Endodermal cell (in vitro differentiated cells): Measurements from ENCODE around the gene CDC20B. TPM values are rescaled to one million over a fixed set of nuclear protein-coding genes. Genes with fewer than 3 reads are reported as not detected.

ENCODE experiments used
- DNase-seq: peaks from one replicate; pipeline ENCODE4 v3.0.0-alpha.2; 2017
- H3K27ac ChIP-seq: 2 replicates; pipeline ENCODE4 v1.5.1; 2013; ENCODE audit warnings: mild to moderate bottlenecking, low read depth, low read length, moderate library complexity
- H3K27me3 ChIP-seq: 2 replicates; pipeline ENCODE4 v1.6.1; 2013; ENCODE audit warnings: mild to moderate bottlenecking, low read length, moderate library complexity; ENCODE audit not compliant: insufficient read depth, control insufficient read depth, poor library complexity, severe bottlenecking
- H3K36me3 ChIP-seq: 2 replicates; pipeline ENCODE4 v1.7.0; 2013; ENCODE audit warnings: mild to moderate bottlenecking, low read length, moderate library complexity; ENCODE audit not compliant: control insufficient read depth, insufficient read depth
- H3K4me1 ChIP-seq: one replicate; pipeline ENCODE4 v1.7.0; 2013; ENCODE audit warnings: low read length; ENCODE audit not compliant: control insufficient read depth, insufficient read depth
- H3K4me3 ChIP-seq: 2 replicates; pipeline ENCODE4 v1.5.1; 2013; ENCODE audit warnings: mild to moderate bottlenecking, low read length, moderate library complexity
- H3K9ac ChIP-seq: 2 replicates; pipeline ENCODE4 v1.6.1; 2013; ENCODE audit warnings: mild to moderate bottlenecking, low read length, moderate library complexity; ENCODE audit not compliant: poor library complexity, severe bottlenecking; ENCODE audit errors: extremely low read depth
- H3K9me3 ChIP-seq: 2 replicates; pipeline ENCODE4 v1.6.1; 2013; ENCODE audit warnings: mild to moderate bottlenecking, low read length, moderate library complexity; ENCODE audit not compliant: control insufficient read depth
- H3K27ac Mint-ChIP-seq: 2 replicates; pipeline ENCODE4 v1.8.0; 2020; ENCODE audit warnings: mixed read lengths
- H3K27me3 Mint-ChIP-seq: 2 replicates; pipeline ENCODE4 v1.8.0; 2021; ENCODE audit warnings: mild to moderate bottlenecking, mixed read lengths; ENCODE audit not compliant: insufficient read depth
- H3K36me3 Mint-ChIP-seq: 2 replicates; pipeline ENCODE4 v1.8.0; 2020; ENCODE audit warnings: low read depth, mixed read lengths
- H3K4me1 Mint-ChIP-seq: 2 replicates; pipeline ENCODE4 v1.8.0; 2020; ENCODE audit warnings: mixed read lengths
- H3K4me3 Mint-ChIP-seq: 2 replicates; pipeline ENCODE4 v1.8.0; 2020; ENCODE audit warnings: mild to moderate bottlenecking, moderate library complexity, mixed read lengths
- H3K9me3 Mint-ChIP-seq: 2 replicates; pipeline ENCODE4 v1.8.0; 2020; ENCODE audit warnings: mild to moderate bottlenecking, mixed read lengths
- WGBS, 2 experiments: methylation state at CpG; one replicate each; pipeline versions ENCODE4 v1.1.5 to v1.1.7; 2013; ENCODE audit warnings: missing lambda C conversion rate in 2 of 2, mixed read lengths in 1 of 2; ENCODE audit not compliant: insufficient coverage in 1 of 2, insufficient read length in 1 of 2; 5-methylcytosine and 5-hydroxymethylcytosine counted together
- total RNA-seq, 2 donors: library from RNA; stranded (reverse); fragmentation: NEBNext Ultra II Directional in 1 of 2; extraction: Animal tissue kit (Norgen Biotek cat#: 25700) in 1 of 2; gene quantifications; 2 replicates in 1 of 2; 3 replicates in 1 of 2; pipeline ENCODE4 v1.2.1, GENCODE V29; 2021
- TF ChIP-seq, protein P1 (sequence below): fragments of 200-600 bp; sonication (generic); conservative IDR thresholded peaks from 2 replicates; pipeline ENCODE4 v1.5.0; 2021; ENCODE audit warnings: antibody characterized with exemption, mild to moderate bottlenecking

The CDC20B gene
- total RNA-seq, 2 donors from 2014 or later: 0.13 to 0.20 TPM

DNA sequence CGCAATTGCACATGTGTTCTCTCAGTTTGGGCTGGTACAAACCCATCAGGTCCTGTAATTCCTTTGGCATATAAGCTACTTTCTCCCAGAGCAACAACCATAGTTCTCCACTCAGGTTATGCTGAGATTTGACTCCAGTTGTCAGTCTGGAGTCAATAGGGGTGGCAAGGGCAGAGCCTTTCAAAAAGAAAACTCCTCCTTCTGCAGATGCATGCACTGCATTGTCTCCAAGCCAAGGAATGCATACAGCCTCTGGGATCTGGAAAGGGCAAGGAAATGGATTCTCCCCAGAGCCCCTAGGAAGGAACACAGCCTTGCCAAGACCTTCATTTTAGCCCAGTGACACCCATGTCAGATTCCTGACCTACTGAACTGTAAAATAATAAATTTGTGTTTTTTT is 101.6 kb downstream of the CDC20B start:
- WGBS, 2 experiments: 95% methylated on average over 1 of the region's 1 CpG; no CpG with 5 or more reads in 1 of the 2 experiments

DNA sequence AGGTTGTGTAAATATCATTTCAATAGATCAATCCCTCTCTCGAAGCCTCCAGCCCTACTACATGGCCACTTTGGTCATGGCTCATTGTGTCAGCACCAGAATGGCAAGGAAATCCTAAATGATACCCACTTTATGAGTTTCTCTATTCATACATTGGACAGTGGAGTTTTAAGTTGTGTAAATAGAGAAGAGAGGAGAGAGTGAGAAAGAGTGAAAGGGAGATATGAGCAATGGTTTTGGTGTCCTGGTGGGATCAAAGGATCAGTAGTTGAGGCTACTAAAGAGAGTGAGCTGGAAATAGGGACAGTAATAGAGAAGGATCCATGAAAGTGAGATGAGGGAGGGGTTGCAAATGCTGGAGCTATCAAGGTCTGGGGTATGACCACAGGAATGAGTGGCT is 102.0 kb downstream of the CDC20B start:
- no peak overlapping the region for H3K27ac ChIP-seq
- TF ChIP-seq, protein P1, sequence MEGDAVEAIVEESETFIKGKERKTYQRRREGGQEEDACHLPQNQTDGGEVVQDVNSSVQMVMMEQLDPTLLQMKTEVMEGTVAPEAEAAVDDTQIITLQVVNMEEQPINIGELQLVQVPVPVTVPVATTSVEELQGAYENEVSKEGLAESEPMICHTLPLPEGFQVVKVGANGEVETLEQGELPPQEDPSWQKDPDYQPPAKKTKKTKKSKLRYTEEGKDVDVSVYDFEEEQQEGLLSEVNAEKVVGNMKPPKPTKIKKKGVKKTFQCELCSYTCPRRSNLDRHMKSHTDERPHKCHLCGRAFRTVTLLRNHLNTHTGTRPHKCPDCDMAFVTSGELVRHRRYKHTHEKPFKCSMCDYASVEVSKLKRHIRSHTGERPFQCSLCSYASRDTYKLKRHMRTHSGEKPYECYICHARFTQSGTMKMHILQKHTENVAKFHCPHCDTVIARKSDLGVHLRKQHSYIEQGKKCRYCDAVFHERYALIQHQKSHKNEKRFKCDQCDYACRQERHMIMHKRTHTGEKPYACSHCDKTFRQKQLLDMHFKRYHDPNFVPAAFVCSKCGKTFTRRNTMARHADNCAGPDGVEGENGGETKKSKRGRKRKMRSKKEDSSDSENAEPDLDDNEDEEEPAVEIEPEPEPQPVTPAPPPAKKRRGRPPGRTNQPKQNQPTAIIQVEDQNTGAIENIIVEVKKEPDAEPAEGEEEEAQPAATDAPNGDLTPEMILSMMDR: no peak
- peaks cover 19% of the 10 kb centered on the region for H3K4me1 Mint-ChIP-seq
- H3K36me3 ChIP-seq: no peaks in the 10 kb centered on the region
- H3K9me3 ChIP-seq: no peaks in the 10 kb centered on the region
- peaks cover 2% of the 10 kb centered on the region for H3K4me1 ChIP-seq
- H3K4me3 ChIP-seq: no peak overlapping the region
- no peaks in the 10 kb centered on the region for H3K27me3 Mint-ChIP-seq
- no peaks in the 10 kb centered on the region for H3K27me3 ChIP-seq
- H3K36me3 Mint-ChIP-seq: no peaks in the 10 kb centered on the region
- H3K9me3 Mint-ChIP-seq: no peaks in the 10 kb centered on the region
- no peak for DNase-seq
- H3K4me3 Mint-ChIP-seq: no peak overlapping the region
- WGBS, 2 experiments: 89 to 91% methylated on average over 1 of the region's 1 CpG
- H3K27ac Mint-ChIP-seq: no peak overlapping the region
- no peak overlapping the region for H3K9ac ChIP-seq

More for the DNA sequence above, 101.6 kb downstream of the CDC20B start:
- H3K9me3 ChIP-seq: no peaks in the 10 kb centered on the region
- no peak overlapping the region for H3K4me3 ChIP-seq
- no peak overlapping the region for H3K27ac Mint-ChIP-seq
- H3K27ac ChIP-seq: no peak overlapping the region
- H3K36me3 ChIP-seq: no peaks in the 10 kb centered on the region
- H3K4me3 Mint-ChIP-seq: no peak overlapping the region
- no peaks in the 10 kb centered on the region for H3K9me3 Mint-ChIP-seq
- peaks cover 15% of the 10 kb centered on the region for H3K4me1 Mint-ChIP-seq
- TF ChIP-seq, protein P1: no peak
- no peaks in the 10 kb centered on the region for H3K27me3 Mint-ChIP-seq
- H3K4me1 ChIP-seq: peaks cover 2% of the 10 kb centered on the region
- no peak overlapping the region for H3K9ac ChIP-seq
- H3K36me3 Mint-ChIP-seq: no peaks in the 10 kb centered on the region
- no peaks in the 10 kb centered on the region for H3K27me3 ChIP-seq
- peak; percentile 45 for DNase-seq

DNA sequence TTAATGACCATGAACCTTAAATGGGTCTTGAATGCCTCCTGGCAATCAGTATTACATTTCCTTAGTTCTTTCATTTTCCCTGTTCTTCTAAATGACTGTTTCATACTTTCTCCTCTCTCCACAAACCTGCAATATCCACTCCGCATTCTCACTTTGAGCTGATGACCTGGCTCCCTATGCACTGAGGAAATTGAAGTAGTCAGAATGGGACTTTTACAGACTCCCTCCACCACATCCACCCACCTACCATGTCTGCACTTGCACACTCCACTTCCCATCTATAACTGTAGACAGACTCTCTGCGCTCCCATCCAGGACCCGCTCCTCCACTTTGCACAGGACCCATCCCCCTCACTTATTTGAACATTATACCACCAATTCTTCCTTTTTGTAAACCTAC is 106.7 kb downstream of the CDC20B start:
- H3K9me3 ChIP-seq: peaks cover 14% of the 10 kb centered on the region
- DNase-seq: no peak
- Mint-ChIP-seq H3K27me3 (peaks cover 15% of the 10 kb centered on the region), H3K9me3 (peaks cover 16% of the 10 kb centered on the region), H3K4me3 (peak overlapping the region; percentile 8), H3K36me3 (no peaks in the 10 kb centered on the region), H3K27ac (no peak overlapping the region), H3K4me1 (peaks cover 24% of the 10 kb centered on the region)
- H3K27me3 ChIP-seq: peaks cover 4% of the 10 kb centered on the region
- 92 to 100% methylated on average over 3 of the region's 3 CpGs for WGBS, 2 experiments
- peaks cover 2% of the 10 kb centered on the region for H3K4me1 ChIP-seq
- TF ChIP-seq, protein P1: no peak
- no peak overlapping the region for H3K27ac ChIP-seq
- H3K4me3 ChIP-seq: no peak overlapping the region
- no peaks in the 10 kb centered on the region for H3K36me3 ChIP-seq
- H3K9ac ChIP-seq: no peak overlapping the region
